NCI-H82 (cell line): ENCODE measurements around the gene MIP.
"Not testable (repeated sequence)": the region's sequence is repeated elsewhere in the genome, so short reads cannot be mapped to it uniquely, and the experiment has no call there.

Experiments
- DNase-seq: peaks from one replicate; lab custom pipeline; 2025; lab: John Stamatoyannopoulos, UW

The MIP gene

GRCh38 chr12:56410768-56411167, 43.7 kb downstream of the MIP start:
- no peak for DNase-seq

- no peak for DNase-seq
These were observed 45.5 kb downstream of the MIP start for GRCh38 chr12:56408799-56409417.

DNA sequence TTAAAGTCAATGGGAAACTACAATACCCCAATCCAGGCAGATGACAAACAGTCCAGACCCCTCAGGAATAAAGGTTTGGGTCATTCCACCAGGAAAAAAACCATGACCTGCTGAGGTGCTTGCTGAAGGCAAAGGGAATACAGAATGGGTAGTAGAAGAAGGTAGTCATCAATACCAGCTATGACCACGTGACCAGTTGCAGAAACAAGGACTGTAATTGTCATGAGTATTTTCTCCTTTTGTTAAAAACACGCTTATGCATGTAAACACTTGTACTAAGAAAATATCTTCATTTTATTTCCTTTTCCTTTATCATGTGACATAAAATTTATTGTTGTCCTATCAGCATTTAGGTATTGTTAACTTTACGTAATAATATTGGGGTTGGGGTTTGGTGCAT, 50.2 kb downstream of the MIP start:
- not testable (repeated sequence) for DNase-seq

GRCh38 chr12:56401612-56402011, 52.8 kb downstream of the MIP start:
- not testable (repeated sequence) for DNase-seq

- not testable (repeated sequence) for DNase-seq
These were observed 53.3 kb downstream of the MIP start for GRCh38 chr12:56401125-56401524.
